Stimulated activated CD8-positive, alpha-beta memory T cell treated with anti-CD3 and anti-CD28 coated beads, Interleukin-7, amount 100 ng/mL, for 4 hours (primary cell): Measurements from ENCODE around the gene LIN52.

ENCODE experiments used
- DNase-seq, 2 donors: peaks; one replicate each; pipeline ENCODE4 v3.0.0-alpha.2; 2020; ENCODE audit warnings: low read depth in 2 of 2

The LIN52 gene

GRCh38 chr14:74194506-74195274, 109.9 kb downstream of the LIN52 start:
- no peak for DNase-seq

- no peak for DNase-seq
Measured at GRCh38 chr14:74195623-74196022, 110.9 kb downstream of the LIN52 start.

GRCh38 chr14:74198441-74199234, 113.9 kb downstream of the LIN52 start:
- DNase-seq: no peak

- no peak for DNase-seq
Measured at GRCh38 chr14:74202113-74202512, 117.4 kb downstream of the LIN52 start.

GRCh38 chr14:74203639-74204038, 118.9 kb downstream of the LIN52 start:
- no peak for DNase-seq

GRCh38 chr14:74204491-74204890, 119.7 kb downstream of the LIN52 start:
- no peak for DNase-seq

GRCh38 chr14:74205882-74206281, 121.1 kb downstream of the LIN52 start:
- DNase-seq: no peak

- no peak for DNase-seq
Measured at GRCh38 chr14:74207943-74208342, 123.2 kb downstream of the LIN52 start.

- DNase-seq: no peak
Measured at GRCh38 chr14:74208642-74209041, 123.9 kb downstream of the LIN52 start.

GRCh38 chr14:74211945-74212580, 127.3 kb downstream of the LIN52 start:
- no peak for DNase-seq

GRCh38 chr14:74213907-74214803, 129.4 kb downstream of the LIN52 start:
- DNase-seq: no peak

GRCh38 chr14:74216671-74217070, 131.9 kb downstream of the LIN52 start:
- DNase-seq: no peak

- peak; percentile 36 to 64 for DNase-seq
Measured at GRCh38 chr14:74217672-74218448, 133.1 kb downstream of the LIN52 start.

GRCh38 chr14:74218462-74218861, 133.7 kb downstream of the LIN52 start:
- DNase-seq: no peak

- DNase-seq: no peak
Measured at GRCh38 chr14:74219277-74220205, 134.8 kb downstream of the LIN52 start.

GRCh38 chr14:74220991-74221390, 136.2 kb downstream of the LIN52 start:
- no peak for DNase-seq

- no peak for DNase-seq
Measured at GRCh38 chr14:74221741-74222140, 137.0 kb downstream of the LIN52 start.

- no peak for DNase-seq
Measured at GRCh38 chr14:74223016-74223415, 138.3 kb downstream of the LIN52 start.

- DNase-seq: no peak
Measured at GRCh38 chr14:74231784-74232183, 147.0 kb downstream of the LIN52 start.

GRCh38 chr14:74235017-74235416, 150.3 kb downstream of the LIN52 start:
- no peak for DNase-seq
